SK-N-SH (cell line): ENCODE measurements around the gene ZNF267. TPM values are rescaled to one million over a fixed set of nuclear protein-coding genes. Genes with fewer than 3 reads are reported as not detected.
"Not testable (repeated sequence)": the region's sequence is repeated elsewhere in the genome, so short reads cannot be mapped to it uniquely, and the experiment has no call there.

Experiments used
- CTCF ChIA-PET: fragments of 300-600, 350-600 bp; formaldehyde crosslinking; extraction: SDS; loops from one replicate; lab custom pipeline; 2021; lab: Yijun Ruan, JAX
- POLR2A ChIA-PET: fragments of 350-600 bp; sonication (Branson Sonifier 250); formaldehyde crosslinking; extraction: SDS; loops from one replicate; lab custom pipeline; 2020; ENCODE audit warnings: antibody characterized with exemption, inconsistent platforms; lab: Yijun Ruan, JAX
- DNase-seq: peaks from one replicate; pipeline ENCODE4 v3.0.0; 2012
- H2AFZ ChIP-seq: fragments of 200-600 bp; sonication (generic); 2 replicates; pipeline ENCODE4 v1.8.1; 2016; ENCODE audit warnings: antibody characterized with exemption, mild to moderate bottlenecking, low read depth
- H3F3A ChIP-seq: fragments of 200-600 bp; sonication (generic); replicated peaks from 2 replicates; pipeline ENCODE3; 2016; ENCODE audit warnings: antibody characterized with exemption, mild to moderate bottlenecking; ENCODE audit not compliant: insufficient read depth
- H3K27ac ChIP-seq, 2 experiments: fragments of 200-500 bp in 1 of 2; fragments of 200-600 bp in 1 of 2; sonication (Bioruptor generic) in 1 of 2; sonication (generic), shearing (Covaris generic) in 1 of 2; 2 replicates each; pipeline versions ENCODE4 v1.5.1 to v1.6.1; 2014 to 2016; ENCODE audit warnings: low read depth in 2 of 2, inconsistent platforms in 1 of 2, low read length in 1 of 2, mild to moderate bottlenecking in 1 of 2, mixed read lengths in 1 of 2
- H3K27me3 ChIP-seq: fragments of 200-600 bp; sonication (generic), shearing (Covaris generic); 2 replicates; pipeline ENCODE4 v1.6.1; 2016; ENCODE audit warnings: mixed run types; ENCODE audit not compliant: insufficient read depth
- H3K36me3 ChIP-seq, 2 experiments: fragments of 200-500 bp in 1 of 2; fragments of 200-600 bp in 1 of 2; sonication (Bioruptor generic) in 1 of 2; sonication (generic) in 1 of 2; replicated peaks in 1 of 2; 2 replicates each; pipeline versions ENCODE3 to v1.5.1; 2014 to 2016; ENCODE audit warnings: low read length in 1 of 2, mild to moderate bottlenecking in 1 of 2; ENCODE audit not compliant: insufficient read depth in 2 of 2, control insufficient read depth in 1 of 2
- H3K4me1 ChIP-seq, 2 experiments: fragments of 200-500 bp in 1 of 2; fragments of 200-600 bp in 1 of 2; sonication (Bioruptor generic) in 1 of 2; sonication (generic), shearing (Covaris generic) in 1 of 2; 2 replicates each; pipeline versions ENCODE4 v1.5.1 to v1.6.1; 2014 to 2016; ENCODE audit warnings: low read depth in 1 of 2, low read length in 1 of 2, mixed run types in 1 of 2; ENCODE audit not compliant: insufficient read depth in 2 of 2, control insufficient read depth in 1 of 2
- H3K4me2 ChIP-seq: fragments of 200-600 bp; sonication (generic), shearing (Covaris generic); 2 replicates; pipeline ENCODE4 v1.6.1; 2017; ENCODE audit warnings: mixed run types
- H3K4me3 ChIP-seq, 2 experiments: fragments of 200-500 bp in 1 of 2; fragments of 200-600 bp in 1 of 2; sonication (Bioruptor generic) in 1 of 2; sonication (generic), shearing (Covaris generic) in 1 of 2; 2 replicates each; pipeline versions ENCODE4 v1.5.1 to v1.8.1; 2014 to 2016; ENCODE audit warnings: low read depth in 2 of 2, inconsistent platforms in 1 of 2, low read length in 1 of 2, mild to moderate bottlenecking in 1 of 2, mixed read lengths in 1 of 2, moderate library complexity in 1 of 2
- H3K79me2 ChIP-seq: fragments of 200-600 bp; sonication (generic); 2 replicates; pipeline ENCODE4 v1.8.1; 2017; ENCODE audit warnings: mild to moderate bottlenecking; ENCODE audit not compliant: insufficient read depth
- H3K9ac ChIP-seq: fragments of 200-600 bp; sonication (generic); 2 replicates; pipeline ENCODE4 v1.6.1; 2017; ENCODE audit warnings: mixed run types
- H3K9me2 ChIP-seq: fragments of 200-600 bp; sonication (generic); 2 replicates; pipeline ENCODE4 v1.6.1; 2017; ENCODE audit warnings: mixed run types
- H3K9me3 ChIP-seq: fragments of 200-600 bp; sonication (generic); 2 replicates; pipeline ENCODE4 v1.6.1; 2017; ENCODE audit warnings: mixed run types, mild to moderate bottlenecking, moderate library complexity
- H4K20me1 ChIP-seq: fragments of 200-600 bp; sonication (generic); 2 replicates; pipeline ENCODE4 v1.6.1; 2017; ENCODE audit warnings: mild to moderate bottlenecking, mixed run types; ENCODE audit not compliant: insufficient read depth
- ELF1 ChIP-seq: IDR thresholded peaks from 2 replicates; pipeline ENCODE4 v1.4.0; 2012
- EP300 ChIP-seq, 2 experiments: IDR thresholded peaks; 2 replicates each; pipeline versions ENCODE4 v1.4.0 to v1.6.1; 2012; ENCODE audit warnings: borderline replicate concordance in 1 of 2, low read depth in 1 of 2, low read length in 1 of 2
- FOSL2 ChIP-seq: IDR thresholded peaks from 2 replicates; pipeline ENCODE4 v1.4.0; 2012; ENCODE audit warnings: low read depth, mild to moderate bottlenecking, moderate library complexity, borderline replicate concordance
- FOXM1 ChIP-seq: IDR thresholded peaks from 2 replicates; pipeline ENCODE4 v1.4.0; 2012; ENCODE audit warnings: low read depth, mild to moderate bottlenecking
- GABPA ChIP-seq: IDR thresholded peaks from 2 replicates; pipeline ENCODE4 v1.4.0; 2012; ENCODE audit warnings: low read depth, mild to moderate bottlenecking
- JUND ChIP-seq: IDR thresholded peaks from 2 replicates; pipeline ENCODE4 v1.4.0; 2012
- MEF2A ChIP-seq: IDR thresholded peaks from 2 replicates; pipeline ENCODE4 v1.4.0; 2012; ENCODE audit warnings: low read depth, borderline replicate concordance
- NFIC ChIP-seq: IDR thresholded peaks from 2 replicates; pipeline ENCODE4 v1.4.0; 2012; ENCODE audit warnings: borderline replicate concordance
- NRF1 ChIP-seq: IDR thresholded peaks from 2 replicates; pipeline ENCODE4 v1.6.1; 2012; ENCODE audit warnings: low read depth, mild to moderate bottlenecking, low read length
- POLR2AphosphoS5 ChIP-seq: IDR thresholded peaks from 2 replicates; pipeline ENCODE4 v1.6.1; 2012; ENCODE audit warnings: low read depth, low read length
- RXRA ChIP-seq: IDR thresholded peaks from 2 replicates; pipeline ENCODE4 v1.4.0; 2012; ENCODE audit warnings: low read depth, mild to moderate bottlenecking, borderline replicate concordance
- TAF1 ChIP-seq: IDR thresholded peaks from 2 replicates; pipeline ENCODE4 v1.6.1; 2012; ENCODE audit warnings: low read depth, mild to moderate bottlenecking, low read length, moderate library complexity, borderline replicate concordance
- WGBS: methylation state at CpG from one replicate; pipeline ENCODE4 v1.1.6; 2017; ENCODE audit warnings: low lambda C conversion rate; 5-methylcytosine and 5-hydroxymethylcytosine counted together
- polyA plus RNA-seq, 3 experiments: library from polyadenylated mRNA; depleted of rRNA; stranded (reverse); fragments of >200 nt; gene quantifications; 2 replicates each; pipeline ENCODE4 v1.2.3, GENCODE V29; 2012
- TF ChIP-seq, protein P1 (sequence below): IDR thresholded peaks from 2 replicates; pipeline ENCODE4 v1.4.0; 2012; ENCODE audit warnings: low read depth
- TF ChIP-seq, protein P2 (sequence below): fragments of 150-350 bp; IDR thresholded peaks from 2 replicates; pipeline ENCODE4 v1.6.1; 2017; ENCODE audit warnings: antibody characterized with exemption, low read length, low read depth, borderline replicate concordance
- TF ChIP-seq, protein P3 (sequence below): IDR thresholded peaks from 2 replicates; pipeline ENCODE4; 2012

Gene ZNF267
- polyA plus RNA-seq, 1 of the 3 experiments (the other 2 are of a cell fraction) = 1.7 TPM

DNA sequence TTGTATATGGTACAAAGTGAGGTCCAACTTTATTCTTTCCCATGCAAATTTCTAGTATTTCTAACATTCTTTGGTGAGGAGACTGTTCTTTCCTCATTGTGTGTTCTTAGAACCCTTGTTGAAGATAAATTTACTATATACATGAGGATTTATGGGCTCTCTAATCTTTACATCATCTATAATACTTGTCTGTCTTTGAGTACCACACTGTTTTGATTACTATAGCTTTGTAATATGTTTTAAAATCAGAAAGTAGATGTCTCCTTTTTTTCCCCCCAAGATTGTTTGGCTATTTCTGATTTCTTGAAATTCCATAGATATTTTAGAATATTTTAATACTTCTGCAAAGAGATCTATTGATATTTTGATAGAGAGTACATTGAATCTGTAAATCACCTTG lies 23.7 kb downstream of the ZNF267 start:
- Histone ChIP-seq H4K20me1 (no peaks in the 10 kb centered on the region), H3K4me2 (no peak overlapping the region), H3K27me3 (no peaks in the 10 kb centered on the region), H3K36me3 (peaks cover 43 to 76% of the 10 kb centered on the region in 2 experiments), H3K27ac (no peak overlapping the region), H2AFZ (no peak overlapping the region), H3K9me3 (peaks cover 20% of the 10 kb centered on the region), H3K9me2 (no peaks in the 10 kb centered on the region), H3K9ac (no peak overlapping the region), H3K4me1 (no peaks in the 10 kb centered on the region), H3K4me3 (no peak overlapping the region), H3K79me2 (peaks cover 19% of the 10 kb centered on the region), H3F3A (peaks cover 9% of the 10 kb centered on the region)
- ChIA-PET POLR2A (no interaction called here), CTCF (interaction anchor here (1.0 kb wide), 1 partner anchor 38 kb away, joined by 3 read pairs; no protein-coding TSS in a partner anchor)
- TF ChIP-seq ELF1 (no peak), JUND (no peak), FOXM1 (no peak), NRF1 (no peak), NFIC (no peak), GABPA (no peak), POLR2AphosphoS5 (no peak), FOSL2 (no peak), TAF1 (no peak)
- TF ChIP-seq, protein P1, sequence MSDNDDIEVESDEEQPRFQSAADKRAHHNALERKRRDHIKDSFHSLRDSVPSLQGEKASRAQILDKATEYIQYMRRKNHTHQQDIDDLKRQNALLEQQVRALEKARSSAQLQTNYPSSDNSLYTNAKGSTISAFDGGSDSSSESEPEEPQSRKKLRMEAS = no peak
- TF ChIP-seq, protein P2, sequence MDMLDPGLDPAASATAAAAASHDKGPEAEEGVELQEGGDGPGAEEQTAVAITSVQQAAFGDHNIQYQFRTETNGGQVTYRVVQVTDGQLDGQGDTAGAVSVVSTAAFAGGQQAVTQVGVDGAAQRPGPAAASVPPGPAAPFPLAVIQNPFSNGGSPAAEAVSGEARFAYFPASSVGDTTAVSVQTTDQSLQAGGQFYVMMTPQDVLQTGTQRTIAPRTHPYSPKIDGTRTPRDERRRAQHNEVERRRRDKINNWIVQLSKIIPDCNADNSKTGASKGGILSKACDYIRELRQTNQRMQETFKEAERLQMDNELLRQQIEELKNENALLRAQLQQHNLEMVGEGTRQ = no peak
- TF ChIP-seq, protein P3, sequence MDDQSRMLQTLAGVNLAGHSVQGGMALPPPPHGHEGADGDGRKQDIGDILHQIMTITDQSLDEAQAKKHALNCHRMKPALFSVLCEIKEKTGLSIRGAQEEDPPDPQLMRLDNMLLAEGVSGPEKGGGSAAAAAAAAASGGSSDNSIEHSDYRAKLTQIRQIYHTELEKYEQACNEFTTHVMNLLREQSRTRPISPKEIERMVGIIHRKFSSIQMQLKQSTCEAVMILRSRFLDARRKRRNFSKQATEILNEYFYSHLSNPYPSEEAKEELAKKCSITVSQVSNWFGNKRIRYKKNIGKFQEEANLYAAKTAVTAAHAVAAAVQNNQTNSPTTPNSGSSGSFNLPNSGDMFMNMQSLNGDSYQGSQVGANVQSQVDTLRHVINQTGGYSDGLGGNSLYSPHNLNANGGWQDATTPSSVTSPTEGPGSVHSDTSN = no peak
- no peak for DNase-seq

DNA sequence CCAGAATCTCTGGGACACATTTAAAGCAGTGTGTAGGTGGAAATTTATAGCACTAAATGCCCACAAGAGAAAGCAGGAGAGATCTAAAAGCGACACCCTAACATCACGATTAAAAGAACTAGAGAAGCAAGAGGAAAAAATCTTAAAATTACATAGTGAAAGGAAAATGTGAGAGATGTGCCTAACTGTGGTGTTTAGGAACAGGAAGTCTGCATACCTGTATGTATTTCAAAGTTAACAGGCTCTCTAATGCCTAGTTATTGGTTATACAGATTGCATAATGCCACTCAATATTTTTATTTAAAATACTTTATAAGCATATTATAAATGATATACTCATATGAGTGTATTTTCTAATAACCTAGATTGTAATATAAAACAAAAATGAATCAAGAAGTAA lies 25.9 kb downstream of the ZNF267 start:
- no peaks in the 10 kb centered on the region for H3K9me2 ChIP-seq
- no peak for DNase-seq
- H3K36me3 ChIP-seq = peaks cover 27 to 58% of the 10 kb centered on the region in 2 experiments
- no peaks in the 10 kb centered on the region for H3K4me1 ChIP-seq
- H3K27me3 ChIP-seq = no peaks in the 10 kb centered on the region
- H3K79me2 ChIP-seq = peaks cover 40% of the 10 kb centered on the region
- TF ChIP-seq, protein P2 = no peak
- no peak for TF ChIP-seq NFIC
- no peak for TF ChIP-seq RXRA
- TF ChIP-seq MEF2A = no peak
- TF ChIP-seq, protein P3 = no peak
- TF ChIP-seq NRF1 = no peak
- no peak for TF ChIP-seq FOXM1
- no peak for TF ChIP-seq EP300 (IDR thresholded peaks at IDR 0.05; ENCODE audit: borderline replicate concordance in 1 of 2, low read depth in 1 of 2, low read length in 1 of 2)
- TF ChIP-seq JUND = no peak
- H3K4me3 ChIP-seq = no peak overlapping the region
- H3K9ac ChIP-seq = no peak overlapping the region
- 94% methylated on average over 2 of the region's 2 CpGs for WGBS
- ChIA-PET POLR2A (no interaction called here), CTCF (no interaction called here)
- no peak overlapping the region for H3K27ac ChIP-seq
- peaks cover 9% of the 10 kb centered on the region for H3F3A ChIP-seq
- H3K4me2 ChIP-seq = no peak overlapping the region
- no peaks in the 10 kb centered on the region for H4K20me1 ChIP-seq
- H3K9me3 ChIP-seq = peaks cover 20% of the 10 kb centered on the region
- no peak overlapping the region for H2AFZ ChIP-seq

DNA sequence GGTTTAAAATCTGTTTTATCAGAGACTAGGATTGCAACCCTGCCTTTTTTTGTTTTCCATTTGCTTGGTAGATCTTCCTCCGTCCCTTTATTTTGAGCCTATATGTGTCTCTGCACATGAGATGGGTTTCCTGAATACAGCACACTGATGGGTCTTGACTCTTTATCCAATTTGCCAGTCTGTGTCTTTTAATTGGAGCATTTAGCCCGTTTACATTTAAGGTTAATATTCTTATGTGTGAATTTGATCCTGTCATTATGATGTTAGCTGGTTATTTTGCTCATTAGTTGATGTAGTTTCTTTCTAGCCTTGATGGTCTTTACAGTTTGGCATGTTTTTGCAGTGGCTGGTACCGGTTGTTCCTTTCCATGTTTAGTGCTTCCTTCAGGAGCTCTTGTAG lies 31.0 kb downstream of the ZNF267 start:
- H2AFZ ChIP-seq, H3K9me2 ChIP-seq, H3K27me3 ChIP-seq, H3K4me3 ChIP-seq, H3K9ac ChIP-seq, DNase-seq, POLR2A ChIA-PET, H3K9me3 ChIP-seq, H4K20me1 ChIP-seq, H3K4me2 ChIP-seq, H3F3A ChIP-seq, CTCF ChIA-PET, H3K27ac ChIP-seq, H3K4me1 ChIP-seq: not testable (repeated sequence)
- WGBS = 68% methylated on average over 3 of the region's 3 CpGs
- peaks cover 0 to 20% of the 10 kb centered on the region in 2 experiments for H3K36me3 ChIP-seq
- H3K79me2 ChIP-seq = peaks cover 71% of the 10 kb centered on the region
